HCT116 (cell line): ENCODE results near the gene MAPK8. TPM values are rescaled to one million over a fixed set of nuclear protein-coding genes. Genes with fewer than 3 reads are reported as not detected.

Source experiments
- ATAC-seq: fragments of 200-7000 bp; cut with Tn5 transposase; 2 replicates; pipeline ENCODE4 v1.9.1; 2020; ENCODE audit warnings: mild to moderate bottlenecking, moderate library complexity
- BruUV-seq: library from RNA; stranded (reverse); fragments of 400-500 nt; replicated peaks from 2 replicates; lab custom pipeline; 2021; lab: Mats Ljungman, UMichigan
- CTCF ChIA-PET: fragments of 300-600 bp; sonication (Branson Sonifier 250); formaldehyde crosslinking; loops from one replicate; lab custom pipeline; 2021; ENCODE audit warnings: antibody characterized with exemption; lab: Charles Lee
- POLR2A ChIA-PET: fragments of 300-600, 350-600 bp; sonication (Branson Sonifier 250); formaldehyde crosslinking; loops from one replicate; lab custom pipeline; 2021; ENCODE audit warnings: antibody characterized with exemption; lab: Charles Lee
- RAD21 ChIA-PET, 2 experiments: fragments of 300-600 bp; sonication (Branson Sonifier 250); formaldehyde crosslinking; loops; one replicate each; lab custom pipeline; 2023; ENCODE audit warnings: low total read pairs in 2 of 2; ENCODE audit not compliant: uncharacterized antibody in 2 of 2, unreplicated experiment in 2 of 2, low non-redundant PET in 1 of 2; lab: Charles Lee
- DNase-seq: peaks from one replicate; pipeline ENCODE4 v3.0.0-alpha.2; 2010; ENCODE audit warnings: low read depth, low spot score
- H2AFZ ChIP-seq: fragments of 200-600 bp; shearing (Covaris generic), sonication (generic); 2 replicates; pipeline ENCODE4 v1.6.1; 2017; ENCODE audit warnings: low read depth, mixed run types, mixed read lengths, antibody characterized with exemption, low read length; ENCODE audit not compliant: poor library complexity, severe bottlenecking
- H3K27ac ChIP-seq: 2 replicates; pipeline ENCODE4 v1.5.1; 2012; ENCODE audit warnings: low read depth, low read length
- H3K27me3 ChIP-seq: fragments of 200-600 bp; sonication (generic); 2 replicates; pipeline ENCODE4 v1.6.1; 2016; ENCODE audit warnings: mixed run types, low read length, mixed read lengths; ENCODE audit not compliant: insufficient read depth
- H3K36me3 ChIP-seq, 2 experiments: fragments of 200-500 bp in 1 of 2; fragments of 200-600 bp in 1 of 2; sonication (Bioruptor generic) in 1 of 2; sonication (generic) in 1 of 2; 2 replicates each; pipeline versions ENCODE4 v1.5.1 to v1.6.1; 2014 to 2016; ENCODE audit warnings: low read length in 2 of 2, inconsistent platforms in 1 of 2, mixed read lengths in 1 of 2, mixed run types in 1 of 2; ENCODE audit not compliant: insufficient read depth in 2 of 2, control insufficient read depth in 1 of 2
- H3K4me1 ChIP-seq, 2 experiments: fragments of 200-600 bp in 1 of 2; sonication (generic) in 1 of 2; 2 replicates each; pipeline versions ENCODE4 v1.5.1 to v1.6.1; 2012 to 2017; ENCODE audit warnings: low read length in 2 of 2, inconsistent platforms in 1 of 2, mild to moderate bottlenecking in 1 of 2, mixed read lengths in 1 of 2, mixed run types in 1 of 2, moderate library complexity in 1 of 2; ENCODE audit not compliant: insufficient read depth in 2 of 2, control insufficient read depth in 1 of 2
- H3K4me2 ChIP-seq: fragments of 200-600 bp; sonication (generic); 2 replicates; pipeline ENCODE4 v1.6.1; 2017; ENCODE audit warnings: mixed run types, low read length, mixed read lengths
- H3K4me3 ChIP-seq, 2 experiments: fragments of 200-600 bp in 1 of 2; sonication (generic) in 1 of 2; replicated peaks in 1 of 2; 2 replicates each; pipeline ENCODE4 v1.5.1; 2011 to 2016; ENCODE audit warnings: low read length in 2 of 2, control low read depth in 1 of 2, low read depth in 1 of 2, mild to moderate bottlenecking in 1 of 2, mixed read lengths in 1 of 2, mixed run types in 1 of 2
- H3K79me2 ChIP-seq: fragments of 200-600 bp; sonication (generic); 2 replicates; pipeline ENCODE4 v1.6.1; 2017; ENCODE audit warnings: mild to moderate bottlenecking, mixed run types, low read length, moderate library complexity, mixed read lengths; ENCODE audit not compliant: insufficient read depth
- H3K9ac ChIP-seq: fragments of 200-600 bp; sonication (generic); 2 replicates; pipeline ENCODE4 v1.6.1; 2016; ENCODE audit warnings: low read length, mixed read lengths
- H3K9me2 ChIP-seq: fragments of 200-600 bp; sonication (generic), shearing (Covaris generic); 2 replicates; pipeline ENCODE4 v1.6.1; 2017; ENCODE audit warnings: mixed run types, mild to moderate bottlenecking, moderate library complexity; ENCODE audit not compliant: insufficient read depth
- H3K9me3 ChIP-seq, 2 experiments: fragments of 200-500 bp in 1 of 2; fragments of 200-600 bp in 1 of 2; sonication (Bioruptor generic) in 1 of 2; sonication (generic) in 1 of 2; 2 replicates each; pipeline ENCODE4 v1.6.1; 2014 to 2017; ENCODE audit warnings: low read length in 2 of 2, mixed read lengths in 2 of 2, inconsistent platforms in 1 of 2, low read depth in 1 of 2, mild to moderate bottlenecking in 1 of 2, mixed run types in 1 of 2, moderate library complexity in 1 of 2; ENCODE audit not compliant: control insufficient read depth in 1 of 2, insufficient read depth in 1 of 2
- H4K20me1 ChIP-seq: fragments of 200-600 bp; sonication (generic), shearing (Covaris generic); 2 replicates; pipeline ENCODE4 v1.6.1; 2017; ENCODE audit warnings: mixed run types, mild to moderate bottlenecking, moderate library complexity; ENCODE audit not compliant: insufficient read depth
- CBX3 ChIP-seq: IDR thresholded peaks from 2 replicates; pipeline ENCODE4 v1.6.1; 2012; ENCODE audit warnings: low read depth
- CEBPB ChIP-seq: IDR thresholded peaks from 2 replicates; pipeline ENCODE4 v1.6.1; 2012; ENCODE audit warnings: low read depth
- EGR1 ChIP-seq: IDR thresholded peaks from 2 replicates; pipeline ENCODE4 v1.6.1; 2012; ENCODE audit warnings: low read depth
- ELF1 ChIP-seq: IDR thresholded peaks from 2 replicates; pipeline ENCODE4 v1.6.1; 2012; ENCODE audit warnings: low read depth, borderline replicate concordance
- EZH2 ChIP-seq: fragments of 200-600 bp; sonication (generic); IDR thresholded peaks from 2 replicates; pipeline ENCODE4 v1.6.1; 2017; ENCODE audit warnings: antibody characterized with exemption, mixed run types
- JUND ChIP-seq: IDR thresholded peaks from 2 replicates; pipeline ENCODE4 v1.6.1; 2012
- POLR2A ChIP-seq: IDR thresholded peaks from 2 replicates; pipeline ENCODE4 v1.7.0; 2011; ENCODE audit warnings: borderline replicate concordance; ENCODE audit not compliant: insufficient read depth, insufficient read length; ENCODE audit errors: extremely low read depth
- POLR2AphosphoS5 ChIP-seq: IDR thresholded peaks from 2 replicates; pipeline ENCODE4 v1.6.1; 2011; ENCODE audit warnings: mild to moderate bottlenecking, low read depth, low read length, moderate library complexity
- RAD21 ChIP-seq: IDR thresholded peaks from 2 replicates; pipeline ENCODE4 v1.6.1; 2012; ENCODE audit warnings: low read depth, mild to moderate bottlenecking
- SIN3A ChIP-seq: IDR thresholded peaks from 2 replicates; pipeline ENCODE4 v1.6.1; 2012; ENCODE audit warnings: low read depth
- SP1 ChIP-seq: IDR thresholded peaks from 2 replicates; pipeline ENCODE4 v1.6.1; 2012; ENCODE audit warnings: low read depth
- SRF ChIP-seq: IDR thresholded peaks from 2 replicates; pipeline ENCODE4 v1.6.1; 2012; ENCODE audit warnings: low read depth
- ZFX ChIP-seq: fragments of 450-650 bp; IDR thresholded peaks from 2 replicates; pipeline ENCODE4 v1.6.1; 2017
- intact Hi-C: fragments of 100-400 bp; cut with micrococcal nuclease; formaldehyde crosslinking; loops from 2 replicates; pipeline ENCODE4 v1.10.0; 2022
- total RNA-seq: library from RNA; stranded (reverse); gene quantifications from one replicate; pipeline ENCODE4 v1.2.1, GENCODE V29; 2021; ENCODE audit not compliant: unreplicated experiment
- TF ChIP-seq, protein P1 (sequence below): IDR thresholded peaks from 2 replicates; pipeline ENCODE4 v1.6.1; 2012
- TF ChIP-seq, protein P2 (sequence below): IDR thresholded peaks from 2 replicates; pipeline ENCODE4 v1.6.1; 2012
- TF ChIP-seq, protein P3 (sequence below): IDR thresholded peaks from 2 replicates; pipeline ENCODE4 v1.6.1; 2012; ENCODE audit warnings: low read depth

The MAPK8 gene
- total RNA-seq, 1 experiment from 2014 or later, result 71.0 TPM

DNA sequence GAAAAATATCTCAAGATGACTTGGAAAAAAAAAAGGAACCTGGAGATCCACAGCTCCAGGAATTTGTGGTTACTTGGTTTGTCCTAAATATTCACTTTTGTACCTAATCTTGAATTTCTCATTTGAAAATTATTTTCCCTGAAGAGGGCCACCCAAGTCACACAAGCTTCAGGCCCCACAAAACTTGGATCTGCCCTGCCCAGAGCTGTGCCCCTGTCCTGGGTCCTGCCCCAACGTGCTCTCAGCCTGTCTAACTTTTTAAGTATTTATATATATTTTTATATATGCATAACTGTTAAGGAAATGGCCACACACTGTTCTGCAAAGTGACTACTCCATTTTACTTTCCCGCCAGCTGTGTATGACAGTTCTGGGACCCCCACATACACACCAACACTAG, 174.9 kb downstream of the MAPK8 start:
- CTCF ChIA-PET, result no interaction called here
- H3K4me3 ChIP-seq, result no peak overlapping the region
- no peaks in the 10 kb centered on the region for H3K9me3 ChIP-seq
- no peaks in the 10 kb centered on the region for H3K79me2 ChIP-seq
- no peak overlapping the region for H3K27ac ChIP-seq
- BruUV-seq, result no TSS peak
- POLR2A ChIA-PET, result no interaction called here
- no peak overlapping the region for H3K9ac ChIP-seq
- H2AFZ ChIP-seq, result no peak overlapping the region
- H3K27me3 ChIP-seq, result no peaks in the 10 kb centered on the region
- intact Hi-C loops, result no loop called here
- ATAC-seq (no peak), DNase-seq (no peak)
- no peaks in the 10 kb centered on the region for H3K9me2 ChIP-seq
- H4K20me1 ChIP-seq, result no peaks in the 10 kb centered on the region
- H3K4me1 ChIP-seq, result no peaks in the 10 kb centered on the region
- RAD21 ChIA-PET, result no interaction called here
- H3K4me2 ChIP-seq, result no peak overlapping the region
- no peaks in the 10 kb centered on the region for H3K36me3 ChIP-seq
- no peak for TF ChIP-seq SRF
- TF ChIP-seq, protein P1, sequence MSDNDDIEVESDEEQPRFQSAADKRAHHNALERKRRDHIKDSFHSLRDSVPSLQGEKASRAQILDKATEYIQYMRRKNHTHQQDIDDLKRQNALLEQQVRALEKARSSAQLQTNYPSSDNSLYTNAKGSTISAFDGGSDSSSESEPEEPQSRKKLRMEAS, result no peak
- TF ChIP-seq, protein P2, sequence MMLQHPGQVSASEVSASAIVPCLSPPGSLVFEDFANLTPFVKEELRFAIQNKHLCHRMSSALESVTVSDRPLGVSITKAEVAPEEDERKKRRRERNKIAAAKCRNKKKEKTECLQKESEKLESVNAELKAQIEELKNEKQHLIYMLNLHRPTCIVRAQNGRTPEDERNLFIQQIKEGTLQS, result no peak
- no peak for TF ChIP-seq ZFX
- TF ChIP-seq SIN3A, result no peak
- no peak for TF ChIP-seq EZH2
- TF ChIP-seq JUND, result no peak
- TF ChIP-seq EGR1, result no peak
- no peak for TF ChIP-seq ELF1
- no peak for TF ChIP-seq RAD21
- no peak for TF ChIP-seq CEBPB
- no peak for TF ChIP-seq CBX3
- no peak for TF ChIP-seq POLR2A
- no peak for TF ChIP-seq POLR2AphosphoS5
- TF ChIP-seq, protein P3, sequence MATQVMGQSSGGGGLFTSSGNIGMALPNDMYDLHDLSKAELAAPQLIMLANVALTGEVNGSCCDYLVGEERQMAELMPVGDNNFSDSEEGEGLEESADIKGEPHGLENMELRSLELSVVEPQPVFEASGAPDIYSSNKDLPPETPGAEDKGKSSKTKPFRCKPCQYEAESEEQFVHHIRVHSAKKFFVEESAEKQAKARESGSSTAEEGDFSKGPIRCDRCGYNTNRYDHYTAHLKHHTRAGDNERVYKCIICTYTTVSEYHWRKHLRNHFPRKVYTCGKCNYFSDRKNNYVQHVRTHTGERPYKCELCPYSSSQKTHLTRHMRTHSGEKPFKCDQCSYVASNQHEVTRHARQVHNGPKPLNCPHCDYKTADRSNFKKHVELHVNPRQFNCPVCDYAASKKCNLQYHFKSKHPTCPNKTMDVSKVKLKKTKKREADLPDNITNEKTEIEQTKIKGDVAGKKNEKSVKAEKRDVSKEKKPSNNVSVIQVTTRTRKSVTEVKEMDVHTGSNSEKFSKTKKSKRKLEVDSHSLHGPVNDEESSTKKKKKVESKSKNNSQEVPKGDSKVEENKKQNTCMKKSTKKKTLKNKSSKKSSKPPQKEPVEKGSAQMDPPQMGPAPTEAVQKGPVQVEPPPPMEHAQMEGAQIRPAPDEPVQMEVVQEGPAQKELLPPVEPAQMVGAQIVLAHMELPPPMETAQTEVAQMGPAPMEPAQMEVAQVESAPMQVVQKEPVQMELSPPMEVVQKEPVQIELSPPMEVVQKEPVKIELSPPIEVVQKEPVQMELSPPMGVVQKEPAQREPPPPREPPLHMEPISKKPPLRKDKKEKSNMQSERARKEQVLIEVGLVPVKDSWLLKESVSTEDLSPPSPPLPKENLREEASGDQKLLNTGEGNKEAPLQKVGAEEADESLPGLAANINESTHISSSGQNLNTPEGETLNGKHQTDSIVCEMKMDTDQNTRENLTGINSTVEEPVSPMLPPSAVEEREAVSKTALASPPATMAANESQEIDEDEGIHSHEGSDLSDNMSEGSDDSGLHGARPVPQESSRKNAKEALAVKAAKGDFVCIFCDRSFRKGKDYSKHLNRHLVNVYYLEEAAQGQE, result no peak
- TF ChIP-seq SP1, result no peak
